Measurements from ENCODE around the gene C4orf36.

DNA sequence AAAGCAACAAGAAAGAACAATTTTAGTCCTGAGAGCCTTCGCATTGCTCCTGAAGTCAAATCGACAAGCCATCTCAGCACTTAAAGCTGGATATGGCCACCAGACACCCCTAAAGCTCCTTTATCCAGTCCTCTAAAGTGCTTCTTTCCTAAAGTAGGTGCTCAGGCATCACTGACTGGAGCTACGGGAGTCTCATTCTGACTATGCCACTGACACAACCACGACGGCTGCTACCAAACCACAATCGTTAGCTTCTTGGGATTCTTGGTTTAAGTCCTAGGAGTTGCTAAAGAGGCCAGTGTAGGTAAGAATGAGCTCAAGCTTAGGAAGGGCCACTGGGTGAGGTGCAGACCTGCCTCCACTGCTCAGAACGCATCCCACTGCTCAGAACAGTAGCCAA, 44.1 kb downstream of the C4orf36 start:
- TF ChIP-seq, protein P1, sequence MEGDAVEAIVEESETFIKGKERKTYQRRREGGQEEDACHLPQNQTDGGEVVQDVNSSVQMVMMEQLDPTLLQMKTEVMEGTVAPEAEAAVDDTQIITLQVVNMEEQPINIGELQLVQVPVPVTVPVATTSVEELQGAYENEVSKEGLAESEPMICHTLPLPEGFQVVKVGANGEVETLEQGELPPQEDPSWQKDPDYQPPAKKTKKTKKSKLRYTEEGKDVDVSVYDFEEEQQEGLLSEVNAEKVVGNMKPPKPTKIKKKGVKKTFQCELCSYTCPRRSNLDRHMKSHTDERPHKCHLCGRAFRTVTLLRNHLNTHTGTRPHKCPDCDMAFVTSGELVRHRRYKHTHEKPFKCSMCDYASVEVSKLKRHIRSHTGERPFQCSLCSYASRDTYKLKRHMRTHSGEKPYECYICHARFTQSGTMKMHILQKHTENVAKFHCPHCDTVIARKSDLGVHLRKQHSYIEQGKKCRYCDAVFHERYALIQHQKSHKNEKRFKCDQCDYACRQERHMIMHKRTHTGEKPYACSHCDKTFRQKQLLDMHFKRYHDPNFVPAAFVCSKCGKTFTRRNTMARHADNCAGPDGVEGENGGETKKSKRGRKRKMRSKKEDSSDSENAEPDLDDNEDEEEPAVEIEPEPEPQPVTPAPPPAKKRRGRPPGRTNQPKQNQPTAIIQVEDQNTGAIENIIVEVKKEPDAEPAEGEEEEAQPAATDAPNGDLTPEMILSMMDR (IDR thresholded peaks at IDR 0.05) = no peak
- no peak for TF ChIP-seq POLR2A (IDR thresholded peaks at IDR 0.05)
